ENCODE measurements around the gene IL13RA2.

The IL13RA2 gene

DNA sequence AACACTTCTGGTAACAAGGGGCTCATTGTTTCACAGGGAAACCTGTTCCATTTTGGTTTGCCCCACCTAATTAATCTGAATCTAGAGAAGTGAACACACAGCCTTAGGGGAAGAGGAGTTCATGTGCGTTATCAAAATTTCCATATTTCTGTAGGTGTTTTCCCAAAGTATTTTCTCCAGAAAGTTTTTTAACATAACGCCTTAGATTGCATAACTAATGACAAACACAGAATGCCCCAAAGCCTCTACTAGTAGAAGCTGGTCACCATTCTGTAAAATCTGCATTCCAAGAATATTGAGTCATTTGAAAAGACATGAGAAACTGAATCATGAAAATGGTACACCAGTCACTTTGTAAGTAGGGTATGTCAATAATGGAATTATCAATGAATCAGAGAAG is 41.1 kb downstream of the IL13RA2 start:
- no peak for DNase-seq

GRCh38 chrX:114973013-114973412 is 44.4 kb downstream of the IL13RA2 start:
- no peak for DNase-seq

DNA sequence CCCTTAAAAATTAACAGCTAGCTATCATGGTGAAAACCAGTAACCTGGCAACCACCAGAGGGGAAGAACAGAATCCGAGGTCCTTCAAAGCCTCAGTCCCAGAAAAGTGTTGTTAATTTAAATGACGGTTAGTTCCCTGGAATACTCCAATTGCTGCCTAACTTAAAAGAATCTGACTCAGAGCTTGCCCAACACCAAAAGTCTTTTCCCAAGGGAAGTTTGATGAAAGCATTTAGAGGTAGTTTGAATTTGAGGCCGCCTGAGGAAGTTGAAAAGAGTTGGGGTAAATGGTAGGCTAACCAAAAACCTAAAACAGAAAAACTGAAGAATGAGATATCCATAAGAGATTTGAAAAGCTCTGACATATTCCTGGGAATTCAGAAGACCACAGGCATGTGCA is 46.6 kb downstream of the IL13RA2 start:
- DNase-seq = no peak

DNA sequence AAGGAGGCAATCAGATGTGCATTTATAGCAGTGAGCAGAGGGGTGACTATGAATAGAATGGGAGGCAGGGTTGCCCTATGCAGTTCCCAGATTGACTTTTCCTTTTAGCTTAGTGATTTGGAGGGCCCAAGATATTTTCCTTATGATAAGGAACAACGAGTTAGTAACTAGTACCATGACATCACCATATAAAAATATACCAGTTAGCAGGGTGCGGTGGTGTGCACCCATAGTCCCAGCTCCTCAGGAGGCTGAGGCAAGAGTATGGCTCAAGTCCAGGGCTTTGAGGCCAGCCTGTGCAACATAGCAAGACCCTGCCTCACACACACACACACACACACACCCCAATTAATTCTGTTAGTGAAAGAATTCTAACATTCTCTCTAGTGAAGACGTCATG is 53.0 kb downstream of the IL13RA2 start:
- no peak for DNase-seq

GRCh38 chrX:114962209-114962608 is 55.2 kb downstream of the IL13RA2 start:
- no peak for DNase-seq

DNA sequence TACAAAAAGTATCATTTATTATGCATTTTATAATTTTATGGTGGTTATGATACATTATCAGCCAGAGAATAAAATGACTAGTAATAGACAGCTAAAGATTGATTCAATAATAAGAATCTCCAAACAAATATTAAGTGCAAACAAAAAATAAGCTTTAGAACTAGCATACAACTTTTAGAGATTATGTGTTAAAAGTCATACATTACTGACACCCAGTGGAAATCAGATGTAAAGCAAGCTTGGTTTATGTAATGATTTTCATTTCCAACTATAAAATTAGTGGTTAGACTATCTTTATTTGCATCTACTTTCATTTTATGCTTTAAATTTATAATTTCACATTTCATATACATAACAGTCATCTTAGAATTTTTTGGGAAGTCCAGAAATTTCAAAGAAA is 57.7 kb downstream of the IL13RA2 start:
- no peak for DNase-seq
